Activated CD4-positive, alpha-beta memory T cell treated with anti-CD3 and anti-CD28 coated beads for 36 hours (primary cell): ENCODE measurements around the gene MLANA. TPM values are rescaled to one million over a fixed set of nuclear protein-coding genes. Genes with fewer than 3 reads are reported as not detected.
A peak's percentile ranks its signal among the peaks of the same experiment; 100 is the strongest.

Experiments
- CTCF ChIA-PET: fragments of 350-600 bp; sonication (Branson Sonifier 250); formaldehyde crosslinking; loops from one replicate; lab custom pipeline; 2021; ENCODE audit warnings: antibody characterized with exemption, inconsistent platforms; lab: Charles Lee
- POLR2A ChIA-PET: fragments of 350-600 bp; sonication (Branson Sonifier 250); formaldehyde crosslinking; loops from one replicate; lab custom pipeline; 2021; ENCODE audit warnings: antibody characterized with exemption; lab: Charles Lee
- DNase-seq: peaks from one replicate; pipeline ENCODE4 v3.0.0-alpha.2; 2020
- H3K27ac Mint-ChIP-seq: one replicate; pipeline ENCODE4 v1.8.0; 2021; ENCODE audit warnings: mixed read lengths
- H3K27me3 Mint-ChIP-seq: one replicate; pipeline ENCODE4 v1.8.0; 2021; ENCODE audit warnings: mixed read lengths
- H3K36me3 Mint-ChIP-seq: one replicate; pipeline ENCODE4 v1.8.0; 2021; ENCODE audit warnings: mixed read lengths
- H3K4me1 Mint-ChIP-seq: one replicate; pipeline ENCODE4 v1.8.0; 2021; ENCODE audit warnings: low read depth, mixed read lengths
- H3K4me3 Mint-ChIP-seq: one replicate; pipeline ENCODE4 v1.8.0; 2021; ENCODE audit warnings: mild to moderate bottlenecking, mixed read lengths
- H3K9me3 Mint-ChIP-seq: one replicate; pipeline ENCODE4 v1.8.0; 2021; ENCODE audit warnings: mixed read lengths
- intact Hi-C: fragments of 100-400 bp; cut with micrococcal nuclease; formaldehyde crosslinking; loops from one replicate; pipeline ENCODE4 v1.15.1; 2023
- total RNA-seq, 2 experiments: library from RNA; stranded (reverse); gene quantifications; one replicate each; pipeline ENCODE4 v1.2.3, GENCODE V29; 2021

The MLANA gene
- total RNA-seq, 2 experiments from 2014 or later = not detected

DNA sequence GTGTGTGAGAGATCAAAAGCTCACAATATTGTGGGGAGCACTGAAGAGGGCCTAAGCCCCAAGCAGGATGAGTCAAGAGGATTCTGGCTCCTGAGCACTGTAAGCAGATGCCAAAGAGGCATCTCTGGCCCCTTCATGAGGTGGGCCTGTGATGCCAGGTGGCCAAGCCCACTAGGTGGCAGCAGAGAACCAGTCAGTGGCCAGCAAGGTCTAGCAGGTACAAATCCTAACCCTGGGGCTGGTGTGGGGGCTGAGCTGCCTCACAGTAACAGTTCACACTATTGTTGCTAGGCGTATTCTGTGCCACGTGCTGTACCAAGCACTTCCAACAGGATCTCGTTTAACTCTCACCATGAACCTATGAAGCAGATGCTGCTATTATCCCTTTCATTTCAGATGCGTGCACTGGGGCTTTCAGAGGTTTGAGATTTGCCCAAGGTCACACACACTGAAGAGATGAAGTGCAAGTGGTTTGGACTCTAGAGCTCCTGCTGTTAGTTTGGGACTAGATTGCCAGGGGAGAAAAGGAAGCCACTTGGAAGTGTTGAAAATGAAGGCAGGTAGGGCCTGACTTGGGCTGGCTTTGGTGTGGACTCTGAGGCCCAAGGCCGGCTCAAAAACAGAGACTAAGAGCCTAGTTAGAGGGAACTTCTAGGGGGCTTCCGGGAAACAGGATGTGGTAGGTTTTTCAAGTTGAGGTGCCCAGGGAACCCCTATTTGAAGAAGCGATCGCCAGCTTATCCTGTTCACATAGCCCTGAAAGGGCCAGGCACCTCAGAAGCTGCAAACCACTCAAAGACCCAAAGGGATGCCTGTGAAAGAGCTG is 4.4 kb upstream of the MLANA start:
- ChIA-PET CTCF (interaction anchor here (0.6 to 7.7 kb wide), 44 partner anchors 10 to 469 kb away, joined by 3 to 166 read pairs (median 4); partner anchors contain the start of genes ERMP1 and RANBP6), POLR2A (interaction anchor here (1.2 kb wide), 1 partner anchor 168 kb away, joined by 4 read pairs; no protein-coding TSS in a partner anchor)
- Mint-ChIP-seq H3K4me3 (no peak overlapping the region), H3K4me1 (peaks cover 3% of the 10 kb centered on the region), H3K27me3 (no peaks in the 10 kb centered on the region), H3K9me3 (no peaks in the 10 kb centered on the region), H3K36me3 (no peaks in the 10 kb centered on the region), H3K27ac (no peak overlapping the region)
- intact Hi-C loops = loop anchor here (1.0 to 5.0 kb wide), 6 partner anchors 87 to 681 kb away; no protein-coding TSS in a partner anchor
- peak; percentile 89 for DNase-seq

GRCh38 chr9:5892456-5893133 is 1.9 kb downstream of the MLANA start:
- no peaks in the 10 kb centered on the region for H3K9me3 Mint-ChIP-seq
- no peak for DNase-seq
- no peak overlapping the region for H3K27ac Mint-ChIP-seq
- H3K36me3 Mint-ChIP-seq = peaks cover 2% of the 10 kb centered on the region
- CTCF ChIA-PET = no interaction called here
- H3K4me3 Mint-ChIP-seq = no peak overlapping the region
- POLR2A ChIA-PET = no interaction called here
- no peaks in the 10 kb centered on the region for H3K27me3 Mint-ChIP-seq
- intact Hi-C loops = no loop called here
- peaks cover 12% of the 10 kb centered on the region for H3K4me1 Mint-ChIP-seq

GRCh38 chr9:5893134-5893505 is 2.4 kb downstream of the MLANA start:
- H3K4me1 Mint-ChIP-seq = peaks cover 12% of the 10 kb centered on the region

DNA sequence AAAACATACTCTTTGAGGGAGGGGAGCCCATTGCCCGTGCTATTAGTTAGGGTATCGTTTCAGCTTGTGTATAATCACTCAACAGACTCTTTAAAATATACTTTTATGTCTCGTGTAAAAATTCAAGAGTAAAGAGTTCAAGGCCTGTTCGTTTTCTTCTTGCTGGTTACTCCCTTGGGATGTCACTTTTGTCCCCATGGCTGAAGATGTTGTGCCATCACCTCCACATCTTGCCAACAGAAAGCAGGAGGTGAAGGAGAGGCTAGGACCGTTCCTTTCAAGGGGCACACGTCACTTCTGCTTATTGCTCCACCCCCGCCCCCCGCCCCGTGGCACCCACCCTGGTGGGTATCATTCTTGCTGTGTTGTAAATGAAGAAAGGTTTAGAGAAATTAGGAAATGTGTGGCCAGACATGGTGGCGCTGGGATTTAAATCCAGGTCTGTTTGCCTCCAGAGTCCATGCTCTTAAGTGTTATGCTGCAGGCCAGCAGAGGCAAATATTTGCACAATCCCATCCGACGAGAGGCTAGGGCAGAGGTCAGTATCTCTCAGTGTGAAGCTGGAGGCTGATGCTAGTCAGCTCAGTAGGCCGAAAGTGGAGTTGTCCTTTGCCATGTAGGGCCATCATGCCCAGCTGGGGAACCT is 3.0 kb downstream of the MLANA start:
- H3K4me1 Mint-ChIP-seq = peaks cover 14% of the 10 kb centered on the region
- H3K4me3 Mint-ChIP-seq = no peak overlapping the region
- ChIA-PET CTCF (interaction anchor here (1.7 to 6.2 kb wide), 2 partner anchors 8 to 160 kb away, joined by 6 to 45 read pairs; no protein-coding TSS in a partner anchor), POLR2A (interaction anchor here (0.7 kb wide), 1 partner anchor 71 kb away, joined by 3 read pairs; no protein-coding TSS in a partner anchor)
- no peaks in the 10 kb centered on the region for H3K9me3 Mint-ChIP-seq
- peaks cover 4% of the 10 kb centered on the region for H3K36me3 Mint-ChIP-seq
- H3K27me3 Mint-ChIP-seq = no peaks in the 10 kb centered on the region
- intact Hi-C loops = no loop called here
- no peak for DNase-seq
- H3K27ac Mint-ChIP-seq = no peak overlapping the region

More at GRCh38 chr9:5893134-5893505, 2.4 kb downstream of the MLANA start:
- no peak for DNase-seq
- no peaks in the 10 kb centered on the region for H3K27me3 Mint-ChIP-seq
- CTCF ChIA-PET = interaction anchor here (1.7 kb wide), 1 partner anchor 161 kb away, joined by 6 read pairs; no protein-coding TSS in a partner anchor
- no peaks in the 10 kb centered on the region for H3K9me3 Mint-ChIP-seq
- POLR2A ChIA-PET = no interaction called here
- peaks cover 2% of the 10 kb centered on the region for H3K36me3 Mint-ChIP-seq
- H3K27ac Mint-ChIP-seq = no peak overlapping the region
- intact Hi-C loops = no loop called here
- H3K4me3 Mint-ChIP-seq = no peak overlapping the region

DNA sequence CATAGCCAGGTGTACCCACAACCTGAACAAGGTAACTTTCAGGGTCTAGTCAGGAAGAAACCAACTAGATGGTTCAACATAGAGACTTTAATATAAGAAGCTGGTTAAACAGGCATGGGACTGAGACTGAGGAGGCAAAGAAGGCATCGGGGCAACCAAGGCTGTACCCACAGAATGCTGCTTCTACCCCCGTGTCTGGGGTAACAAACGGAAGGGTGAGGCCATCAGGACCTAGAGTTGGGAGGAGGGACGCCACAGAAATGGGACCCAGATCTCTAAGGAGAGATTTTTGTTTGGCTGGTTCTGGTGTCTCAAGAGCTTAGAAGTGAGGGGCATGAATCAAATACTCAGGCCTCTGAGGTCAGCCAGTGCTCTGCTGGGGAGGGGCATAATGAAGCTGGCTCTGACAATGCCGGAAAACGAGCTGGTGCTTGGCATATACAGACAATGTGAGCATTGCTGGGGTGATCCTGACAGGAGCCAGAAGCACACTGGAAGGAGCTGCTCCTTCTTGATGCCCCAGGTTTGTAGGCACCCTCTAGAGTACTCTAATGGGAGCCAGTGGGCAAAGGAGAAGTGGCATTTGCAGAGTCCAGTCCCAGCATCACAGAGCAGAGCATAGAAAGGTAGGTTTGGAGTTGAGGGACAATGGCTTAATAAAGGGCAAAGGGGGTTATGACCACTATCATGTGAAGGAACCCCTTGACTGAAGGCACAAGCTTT is 3.7 kb downstream of the MLANA start:
- POLR2A ChIA-PET = interaction anchor here (0.7 kb wide), 1 partner anchor 72 kb away, joined by 3 read pairs; no protein-coding TSS in a partner anchor
- Mint-ChIP-seq H3K27me3 (no peaks in the 10 kb centered on the region), H3K27ac (no peak overlapping the region), H3K4me3 (no peak overlapping the region), H3K36me3 (peaks cover 4% of the 10 kb centered on the region), H3K4me1 (peaks cover 19% of the 10 kb centered on the region), H3K9me3 (no peaks in the 10 kb centered on the region)
- intact Hi-C loops = no loop called here
- CTCF ChIA-PET = interaction anchor here (1.7 to 6.2 kb wide), 2 partner anchors 9 to 159 kb away, joined by 6 to 45 read pairs; no protein-coding TSS in a partner anchor
- DNase-seq = no peak

DNA sequence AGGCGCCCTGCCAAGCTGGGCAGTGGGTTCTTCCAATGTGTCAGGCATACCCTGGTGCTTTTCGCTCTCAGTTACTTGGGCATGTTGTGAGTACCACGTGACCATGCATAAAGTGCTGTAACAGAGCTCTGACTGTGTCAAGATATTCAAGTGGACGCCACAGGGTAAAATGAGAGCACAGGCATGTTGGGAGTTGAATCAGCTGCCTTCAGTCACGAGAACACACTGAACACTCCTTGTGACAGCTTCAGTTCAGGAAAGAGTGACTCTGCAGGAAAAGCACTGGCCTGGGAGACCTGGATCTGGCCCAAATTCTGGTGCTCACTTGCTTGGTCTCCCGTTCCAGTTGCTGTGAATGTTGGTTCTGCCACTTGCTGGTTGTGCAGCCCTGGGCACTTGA is 5.1 kb downstream of the MLANA start:
- H3K27ac Mint-ChIP-seq = no peak overlapping the region
- no peak overlapping the region for H3K4me3 Mint-ChIP-seq
- H3K4me1 Mint-ChIP-seq = peaks cover 19% of the 10 kb centered on the region
- no peak for DNase-seq
- ChIA-PET CTCF (interaction anchor here (1.8 to 6.2 kb wide), 2 partner anchors 10 to 159 kb away, joined by 5 to 45 read pairs; no protein-coding TSS in a partner anchor), POLR2A (interaction anchor here (1.3 kb wide), 1 partner anchor 23 kb away, joined by 3 read pairs; no protein-coding TSS in a partner anchor)
- intact Hi-C loops = no loop called here
- peaks cover 4% of the 10 kb centered on the region for H3K36me3 Mint-ChIP-seq
- no peaks in the 10 kb centered on the region for H3K27me3 Mint-ChIP-seq
- no peaks in the 10 kb centered on the region for H3K9me3 Mint-ChIP-seq

DNA sequence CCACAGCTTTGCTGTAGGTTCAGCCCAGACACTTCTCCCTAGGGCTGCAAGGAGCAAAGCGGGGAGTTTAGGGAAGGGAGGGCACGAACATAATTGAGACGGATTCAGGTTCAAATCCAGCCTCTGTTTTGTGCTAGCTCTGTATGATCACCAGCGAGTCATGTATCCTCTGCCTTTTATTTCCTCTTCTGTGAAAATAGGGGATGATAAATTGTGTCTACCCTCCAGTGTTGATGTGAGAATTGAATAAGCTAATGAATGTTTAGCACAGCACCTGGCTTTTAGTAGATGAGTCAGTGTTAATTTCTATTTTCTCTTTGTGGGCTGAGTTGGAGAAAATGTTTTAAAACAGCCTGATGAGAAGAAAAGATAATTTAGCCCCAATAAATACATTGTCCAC is 6.2 kb downstream of the MLANA start:
- peak overlapping the region; percentile 40 for H3K27ac Mint-ChIP-seq
- intact Hi-C loops = no loop called here
- peaks cover 4% of the 10 kb centered on the region for H3K36me3 Mint-ChIP-seq
- ChIA-PET POLR2A (interaction anchor here (1.2 to 1.3 kb wide), 2 partner anchors 22 to 24 kb away, joined by 3 read pairs; no protein-coding TSS in a partner anchor), CTCF (interaction anchor here (0.6 to 6.2 kb wide), 4 partner anchors 11 to 566 kb away, joined by 3 to 45 read pairs (median 4); no protein-coding TSS in a partner anchor)
- H3K27me3 Mint-ChIP-seq = no peaks in the 10 kb centered on the region
- peaks cover 19% of the 10 kb centered on the region for H3K4me1 Mint-ChIP-seq
- H3K4me3 Mint-ChIP-seq = no peak overlapping the region
- no peak for DNase-seq
- no peaks in the 10 kb centered on the region for H3K9me3 Mint-ChIP-seq

- CTCF ChIA-PET = interaction anchor here (1.0 to 6.2 kb wide), 2 partner anchors 12 to 65 kb away, joined by 3 to 45 read pairs; partner anchors contain the start of gene ERMP1
- intact Hi-C loops = no loop called here
- POLR2A ChIA-PET = no interaction called here
- Mint-ChIP-seq H3K4me3 (no peak overlapping the region), H3K9me3 (no peaks in the 10 kb centered on the region), H3K36me3 (peaks cover 4% of the 10 kb centered on the region), H3K27me3 (no peaks in the 10 kb centered on the region), H3K27ac (no peak overlapping the region), H3K4me1 (peaks cover 19% of the 10 kb centered on the region)
- DNase-seq = no peak
Measured at GRCh38 chr9:5897851-5898250, 7.2 kb downstream of the MLANA start.

GRCh38 chr9:5899292-5899691 is 8.6 kb downstream of the MLANA start:
- H3K27me3 Mint-ChIP-seq = no peaks in the 10 kb centered on the region
- intact Hi-C loops = no loop called here
- peaks cover 6% of the 10 kb centered on the region for H3K36me3 Mint-ChIP-seq
- H3K27ac Mint-ChIP-seq = no peak overlapping the region
- POLR2A ChIA-PET = no interaction called here
- H3K9me3 Mint-ChIP-seq = no peaks in the 10 kb centered on the region
- peaks cover 19% of the 10 kb centered on the region for H3K4me1 Mint-ChIP-seq
- DNase-seq = no peak
- H3K4me3 Mint-ChIP-seq = no peak overlapping the region
- CTCF ChIA-PET = interaction anchor here (0.8 to 6.2 kb wide), 4 partner anchors 14 to 111 kb away, joined by 3 to 45 read pairs (median 4); partner anchors contain the start of gene ERMP1

DNA sequence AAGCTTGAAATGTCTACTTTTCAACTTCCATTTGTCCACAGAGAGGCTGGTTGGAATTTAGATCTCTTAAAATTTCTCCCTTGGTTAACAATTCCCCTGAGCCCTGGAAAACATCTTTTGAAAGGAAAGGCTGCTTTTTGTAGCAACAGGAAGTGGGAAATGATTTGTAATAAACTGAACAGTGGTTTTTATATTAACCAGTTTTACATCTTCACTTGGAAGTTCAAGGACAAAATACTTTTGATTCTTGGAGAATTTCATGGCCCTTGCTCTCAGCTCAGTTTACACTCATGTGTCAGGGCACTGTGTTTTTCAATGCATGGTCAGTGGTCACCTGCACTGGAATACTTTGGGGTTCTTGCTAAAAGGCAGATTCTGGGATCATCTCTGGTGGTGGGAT is 9.9 kb downstream of the MLANA start:
- Mint-ChIP-seq H3K9me3 (no peaks in the 10 kb centered on the region), H3K27me3 (no peaks in the 10 kb centered on the region), H3K4me1 (peaks cover 19% of the 10 kb centered on the region), H3K4me3 (no peak overlapping the region), H3K27ac (no peak overlapping the region), H3K36me3 (peaks cover 7% of the 10 kb centered on the region)
- intact Hi-C loops = no loop called here
- DNase-seq = no peak
- CTCF ChIA-PET = interaction anchor here (0.9 to 1.5 kb wide), 2 partner anchors 14 to 95 kb away, joined by 3 read pairs; no protein-coding TSS in a partner anchor
- POLR2A ChIA-PET = no interaction called here

- POLR2A ChIA-PET = no interaction called here
- CTCF ChIA-PET = interaction anchor here (0.8 kb wide), 1 partner anchor 18 kb away, joined by 4 read pairs; no protein-coding TSS in a partner anchor
- no peaks in the 10 kb centered on the region for H3K27me3 Mint-ChIP-seq
- DNase-seq = no peak
- H3K27ac Mint-ChIP-seq = no peak overlapping the region
- peaks cover 9% of the 10 kb centered on the region for H3K36me3 Mint-ChIP-seq
- peaks cover 9% of the 10 kb centered on the region for H3K4me1 Mint-ChIP-seq
- no peak overlapping the region for H3K4me3 Mint-ChIP-seq
- H3K9me3 Mint-ChIP-seq = no peaks in the 10 kb centered on the region
- intact Hi-C loops = no loop called here
Measured at GRCh38 chr9:5902377-5902776, 11.7 kb downstream of the MLANA start.
